IPS-NIHi11 (cell line): ENCODE results near the gene ARHGEF17.

Source experiments
- DNase-seq: peaks from one replicate; pipeline ENCODE4 v3.0.0; 2012; ENCODE audit warnings: mixed read lengths, low spot score

The ARHGEF17 gene

GRCh38 chr11:73380897-73381410 lies 72.9 kb downstream of the ARHGEF17 start:
- DNase-seq, result no peak

- no peak for DNase-seq
Measured at GRCh38 chr11:73381589-73381988, 73.5 kb downstream of the ARHGEF17 start.

GRCh38 chr11:73382183-73382582 lies 74.1 kb downstream of the ARHGEF17 start:
- DNase-seq, result no peak

- no peak for DNase-seq
Measured at GRCh38 chr11:73382747-73383146, 74.7 kb downstream of the ARHGEF17 start.

- no peak for DNase-seq
Measured at GRCh38 chr11:73383249-73384124, 75.4 kb downstream of the ARHGEF17 start.

- DNase-seq, result no peak
Measured at GRCh38 chr11:73384125-73384441, 76.0 kb downstream of the ARHGEF17 start.

- DNase-seq, result no peak
Measured at GRCh38 chr11:73384531-73384871, 76.4 kb downstream of the ARHGEF17 start.

GRCh38 chr11:73384872-73385689 lies 77.0 kb downstream of the ARHGEF17 start:
- no peak for DNase-seq

GRCh38 chr11:73386016-73386415 lies 77.9 kb downstream of the ARHGEF17 start:
- no peak for DNase-seq

- no peak for DNase-seq
Measured at GRCh38 chr11:73386546-73386945, 78.5 kb downstream of the ARHGEF17 start.

- DNase-seq, result peak; percentile 62
Measured at GRCh38 chr11:73387594-73388264, 79.7 kb downstream of the ARHGEF17 start.

- peak; percentile 55 for DNase-seq
Measured at GRCh38 chr11:73388265-73389133, 80.4 kb downstream of the ARHGEF17 start.

- DNase-seq, result no peak
Measured at GRCh38 chr11:73389134-73389525, 81.1 kb downstream of the ARHGEF17 start.

GRCh38 chr11:73389916-73390315 lies 81.8 kb downstream of the ARHGEF17 start:
- DNase-seq, result no peak

- DNase-seq, result no peak
Measured at GRCh38 chr11:73390601-73391565, 82.8 kb downstream of the ARHGEF17 start.

- DNase-seq, result no peak
Measured at GRCh38 chr11:73391665-73392064, 83.6 kb downstream of the ARHGEF17 start.

GRCh38 chr11:73392108-73393010 lies 84.3 kb downstream of the ARHGEF17 start:
- DNase-seq, result no peak

- no peak for DNase-seq
Measured at GRCh38 chr11:73393011-73393380, 84.9 kb downstream of the ARHGEF17 start.
